ENCODE data around the gene SRRM1.

GRCh38 chr1:24621121-24621520 is 22.0 kb upstream of the SRRM1 start:
- no peak for TF ChIP-seq CTCF (IDR thresholded peaks at IDR 0.05)
- no peak for TF ChIP-seq POLR2A (IDR thresholded peaks at IDR 0.05)

Measured in heart left ventricle (tissue), 13 donors.